ENCODE data around the gene CBFA2T2.

Gene CBFA2T2

GRCh38 chr20:33666293-33667244, 176.7 kb downstream of the CBFA2T2 start, which contains the start of gene ACTL10:
TSS of gene ACTL10 (plus strand) at chr20:33666943. CDS start at chr20:33667498, 555 bp downstream.
- peak; percentile 76 to 84 for DNase-seq (ENCODE audit: low read depth in 2 of 2)

- no peak for DNase-seq (ENCODE audit: low read depth in 2 of 2)
Observed at GRCh38 chr20:33667245-33667675, 177.4 kb downstream of the CBFA2T2 start.

GRCh38 chr20:33667676-33668465, 178.0 kb downstream of the CBFA2T2 start:
- peak; percentile 71 to 74 for DNase-seq (ENCODE audit: low read depth in 2 of 2)

GRCh38 chr20:33668466-33669155, 178.7 kb downstream of the CBFA2T2 start:
- no peak for DNase-seq (ENCODE audit: low read depth in 2 of 2)

GRCh38 chr20:33669224-33669623, 179.3 kb downstream of the CBFA2T2 start:
- no peak for DNase-seq (ENCODE audit: low read depth in 2 of 2)

- DNase-seq (ENCODE audit: low read depth in 2 of 2) = no peak
Observed at GRCh38 chr20:33669873-33670640, 180.2 kb downstream of the CBFA2T2 start.

- no peak for DNase-seq (ENCODE audit: low read depth in 2 of 2)
Observed at GRCh38 chr20:33670715-33671499, 181.0 kb downstream of the CBFA2T2 start.

- DNase-seq (ENCODE audit: low read depth in 2 of 2) = no peak
Observed at GRCh38 chr20:33671573-33672288, 181.8 kb downstream of the CBFA2T2 start.

GRCh38 chr20:33672426-33673113, 182.7 kb downstream of the CBFA2T2 start:
- DNase-seq (ENCODE audit: low read depth in 2 of 2) = no peak

- DNase-seq (ENCODE audit: low read depth in 2 of 2) = no peak
Observed at GRCh38 chr20:33673114-33673409, 183.2 kb downstream of the CBFA2T2 start.

GRCh38 chr20:33673410-33674293, 183.8 kb downstream of the CBFA2T2 start:
- no peak for DNase-seq (ENCODE audit: low read depth in 2 of 2)

- peak; percentile 55 to 62 for DNase-seq (ENCODE audit: low read depth in 2 of 2)
Observed at GRCh38 chr20:33674294-33675135, 184.6 kb downstream of the CBFA2T2 start, which contains the start of gene NECAB3. TSS of gene NECAB3 (minus strand) at chr20:33674428. CDS start at chr20:33674352, 76 bp downstream.

GRCh38 chr20:33675136-33675959, 185.5 kb downstream of the CBFA2T2 start:
- DNase-seq (ENCODE audit: low read depth in 2 of 2) = no peak

- no peak for DNase-seq (ENCODE audit: low read depth in 2 of 2)
Observed at GRCh38 chr20:33676121-33676520, 186.2 kb downstream of the CBFA2T2 start.

- no peak for DNase-seq (ENCODE audit: low read depth in 2 of 2)
Observed at GRCh38 chr20:33676652-33677645, 187.1 kb downstream of the CBFA2T2 start.
